Measurements from ENCODE around the gene HAGHL.
"Not testable (repeated sequence)": the region's sequence is repeated elsewhere in the genome, so short reads cannot be mapped to it uniquely, and the experiment has no call there.

Gene HAGHL

GRCh38 chr16:734208-734980 lies 7.5 kb downstream of the HAGHL start:
- DNase-seq (ENCODE audit: low read depth in 2 of 2), result no peak

GRCh38 chr16:734981-735881 lies 8.3 kb downstream of the HAGHL start:
- no peak for DNase-seq (ENCODE audit: low read depth in 2 of 2)

GRCh38 chr16:735982-736453 lies 9.1 kb downstream of the HAGHL start:
- peak in 1 of 2 donors; percentile 68 for DNase-seq (ENCODE audit: low read depth in 2 of 2)

GRCh38 chr16:736936-737481 lies 10.1 kb downstream of the HAGHL start:
- no peak for DNase-seq (ENCODE audit: low read depth in 2 of 2)

DNA sequence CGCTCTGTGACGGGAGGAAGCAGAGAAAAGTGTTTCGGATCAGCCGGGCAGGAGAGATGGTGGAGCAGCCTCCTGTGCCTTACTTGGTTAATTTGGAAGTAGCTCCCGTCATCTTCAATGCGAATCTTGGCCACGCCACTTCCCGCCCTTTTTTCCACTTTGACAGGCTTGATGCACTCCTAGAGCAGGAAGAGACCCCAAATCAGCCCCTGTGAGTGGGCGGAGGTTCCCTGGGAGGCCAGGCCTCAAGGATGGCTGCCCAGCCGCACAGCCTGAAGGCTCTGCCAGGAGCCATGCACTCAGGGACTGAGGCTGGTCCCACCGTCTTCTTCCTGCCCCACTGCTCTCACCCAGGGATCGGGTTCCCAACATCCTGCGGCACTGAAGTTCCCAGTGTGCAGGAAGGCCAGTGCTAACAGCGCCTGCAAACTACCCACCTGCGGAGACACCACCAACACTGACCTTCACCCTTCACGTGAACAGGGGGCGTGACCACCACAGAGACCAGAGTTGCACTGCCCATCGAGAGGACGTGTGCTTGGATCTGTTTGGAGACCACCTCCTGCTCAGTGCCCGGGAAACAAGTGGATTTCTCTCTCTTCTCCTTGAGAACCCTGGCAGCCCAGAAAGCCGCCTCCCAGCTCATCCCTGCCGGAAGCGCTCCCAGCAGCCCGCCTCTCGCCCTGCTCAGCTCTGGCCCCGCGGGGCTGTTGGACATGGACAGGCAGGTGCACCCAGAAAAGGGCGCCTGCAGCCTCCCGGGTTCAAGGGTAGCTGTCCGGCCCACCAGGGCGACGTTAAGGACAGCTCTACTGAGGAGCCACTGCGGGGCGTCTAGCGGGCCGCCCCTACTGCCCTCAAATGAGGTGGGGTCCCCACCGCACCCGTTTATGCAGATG lies 12.9 kb downstream of the HAGHL start:
- DNase-seq (ENCODE audit: low read depth in 2 of 2), result no peak

- no peak for DNase-seq (ENCODE audit: low read depth in 2 of 2)
Observed at GRCh38 chr16:740459-740763, 13.5 kb downstream of the HAGHL start.

GRCh38 chr16:740764-741505 lies 14.0 kb downstream of the HAGHL start, which contains the start of gene CIAO3:
CIAO3 (minus strand) TSS chr16:740997; CDS start chr16:740985, 12 bp downstream.
- peak; percentile 86 to 94 for DNase-seq (ENCODE audit: low read depth in 2 of 2)

DNA sequence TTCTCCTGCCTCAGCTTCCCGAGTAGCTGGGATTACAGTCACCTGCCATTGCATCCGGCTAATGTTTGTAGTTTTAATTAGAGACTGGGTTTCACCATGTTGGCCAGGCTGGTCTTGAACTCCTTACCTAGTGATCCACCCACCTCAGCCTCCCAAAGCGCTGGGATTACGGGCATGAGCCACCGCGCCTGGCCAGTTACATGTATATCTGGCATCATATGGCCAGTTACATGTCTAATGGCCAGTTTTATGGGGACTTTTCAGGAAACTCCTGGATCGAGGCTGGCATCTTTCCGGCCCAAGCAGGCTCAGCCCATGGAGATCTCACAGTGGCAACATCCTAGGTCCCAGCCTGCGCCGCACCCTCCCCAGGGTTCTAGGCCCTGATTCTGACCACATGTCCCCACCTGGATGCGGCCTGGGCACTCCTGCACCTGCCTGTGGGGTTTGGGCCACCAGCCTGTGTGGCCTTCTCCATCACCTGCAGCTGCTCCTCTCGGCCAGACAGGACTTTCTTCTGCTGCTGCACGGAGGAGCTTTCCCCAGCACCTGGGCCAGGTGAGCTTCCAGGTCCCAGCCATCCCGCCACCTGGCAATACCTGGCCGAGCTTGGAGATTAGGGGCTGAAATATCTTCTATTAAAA lies 15.2 kb downstream of the HAGHL start:
- DNase-seq (ENCODE audit: low read depth in 2 of 2), result no peak

- DNase-seq (ENCODE audit: low read depth in 2 of 2), result not testable (repeated sequence)
Observed at GRCh38 chr16:742894-743293, 16.0 kb downstream of the HAGHL start.

GRCh38 chr16:743794-744500 lies 17.0 kb downstream of the HAGHL start:
- no peak for DNase-seq (ENCODE audit: low read depth in 2 of 2)

DNA sequence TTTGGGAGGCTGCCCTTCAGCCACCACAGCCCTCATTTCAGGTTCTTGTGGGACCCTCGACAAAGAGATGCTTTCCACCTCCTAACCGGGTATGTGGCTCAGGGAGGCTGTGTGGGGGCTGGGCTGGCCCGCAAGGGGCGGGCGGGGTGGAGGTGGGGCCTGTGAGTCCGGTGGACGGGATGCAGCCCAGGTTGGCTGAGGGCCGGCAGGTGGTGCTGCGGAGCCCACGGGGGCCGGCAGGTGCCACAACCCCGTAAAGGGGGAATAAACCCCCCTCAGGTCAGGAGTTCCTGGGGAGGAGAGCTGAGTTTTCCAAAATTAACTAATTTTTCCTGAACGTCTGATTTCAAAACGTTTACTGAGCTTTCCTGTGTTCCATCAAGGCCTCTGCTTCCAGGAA lies 18.8 kb downstream of the HAGHL start:
- no peak for DNase-seq (ENCODE audit: low read depth in 2 of 2)

GRCh38 chr16:746637-747036 lies 19.7 kb downstream of the HAGHL start:
- DNase-seq (ENCODE audit: low read depth in 2 of 2), result no peak

GRCh38 chr16:747978-748746 lies 21.3 kb downstream of the HAGHL start:
- DNase-seq (ENCODE audit: low read depth in 2 of 2), result no peak

DNA sequence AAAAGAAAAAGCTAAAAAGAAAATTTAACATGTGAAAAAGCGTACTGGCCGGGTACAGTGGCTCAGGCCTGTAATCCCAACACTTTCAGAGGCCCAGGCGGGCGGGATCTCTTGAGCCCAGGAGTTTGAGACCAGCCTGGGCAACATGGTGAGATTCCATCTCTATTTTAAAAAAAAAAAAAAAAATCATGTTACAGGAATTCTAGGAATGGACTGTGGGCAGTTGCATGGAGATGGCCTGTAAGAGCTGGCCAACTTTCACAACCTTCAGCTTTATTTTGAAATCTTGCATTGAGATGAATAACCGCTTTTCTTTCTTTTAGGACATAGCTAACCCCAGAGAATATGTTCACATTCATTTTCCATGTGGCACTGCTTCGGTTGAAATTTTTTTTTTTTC lies 22.1 kb downstream of the HAGHL start:
- DNase-seq (ENCODE audit: low read depth in 2 of 2), result no peak

GRCh38 chr16:750485-750884 lies 23.6 kb downstream of the HAGHL start:
- DNase-seq (ENCODE audit: low read depth in 2 of 2), result no peak

GRCh38 chr16:751152-752006 lies 24.5 kb downstream of the HAGHL start:
- DNase-seq (ENCODE audit: low read depth in 2 of 2), result no peak

DNA sequence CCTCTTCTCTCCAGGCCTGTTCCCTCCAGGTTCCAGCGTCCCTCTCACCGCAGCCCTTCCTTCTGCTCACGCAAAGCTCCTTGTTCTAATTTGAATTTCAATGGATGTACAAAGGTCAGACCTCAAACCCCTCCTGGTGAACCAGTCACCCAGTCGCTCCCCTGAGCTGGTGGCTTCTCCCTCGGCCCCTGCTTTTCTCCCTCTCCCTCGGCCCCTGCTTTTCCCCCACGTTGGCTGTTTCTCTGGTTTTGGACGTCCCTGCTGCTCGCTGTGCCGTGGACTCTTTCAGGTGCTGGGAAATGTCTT lies 25.1 kb downstream of the HAGHL start:
- DNase-seq (ENCODE audit: low read depth in 2 of 2), result no peak

DNA sequence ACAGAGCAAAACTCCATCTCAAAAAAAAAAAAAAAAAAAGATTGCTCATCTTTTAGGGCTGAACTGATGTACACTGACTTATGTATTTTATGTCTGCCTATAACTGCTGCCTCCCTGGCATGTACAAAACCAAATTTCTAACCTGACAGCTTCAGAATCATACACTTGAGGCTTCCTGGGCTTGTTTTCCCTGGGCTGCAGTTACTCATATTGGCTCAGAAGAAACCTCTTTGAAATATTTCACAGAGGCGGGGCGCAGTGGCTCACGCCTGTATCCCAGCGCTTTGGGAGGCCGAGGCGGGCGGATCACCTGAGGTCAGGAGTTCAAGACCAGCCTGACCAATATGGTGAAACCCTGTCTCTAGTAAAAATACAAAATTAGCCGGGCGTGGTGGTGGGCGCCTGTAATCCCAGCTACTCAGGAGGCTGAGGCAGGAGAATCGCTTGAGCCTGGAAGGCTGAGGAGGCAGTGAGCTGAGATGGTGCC lies 27.3 kb downstream of the HAGHL start:
- DNase-seq (ENCODE audit: low read depth in 2 of 2), result not testable (repeated sequence)

Measured in stimulated activated CD4-positive, alpha-beta T cell treated with anti-CD3 and anti-CD28 coated beads, Interleukin-4, amount 100 ng/mL, for 48 hours (primary cell).